Endothelial cell of umbilical vein (primary cell): ENCODE measurements around the gene UBR4. TPM values are rescaled to one million over a fixed set of nuclear protein-coding genes. Genes with fewer than 3 reads are reported as not detected.

Experiments used
- BruUV-seq: library from RNA; stranded (reverse); fragments of 400-500 nt; replicated peaks from 2 replicates; lab custom pipeline; 2021; lab: Mats Ljungman, UMichigan
- CTCF ChIA-PET: fragments of 300-600, 350-600 bp; sonication (Branson Sonifier 250); formaldehyde crosslinking; loops from one replicate; lab custom pipeline; 2021; ENCODE audit warnings: antibody characterized with exemption, inconsistent platforms; lab: Charles Lee
- POLR2A ChIA-PET: fragments of 300-600, 350-600 bp; sonication (Branson Sonifier 250); formaldehyde crosslinking; loops from one replicate; lab custom pipeline; 2021; ENCODE audit warnings: antibody characterized with exemption, inconsistent platforms; lab: Charles Lee
- DNase-seq: peaks from one replicate; pipeline ENCODE4 v3.0.0-alpha.2; 2011; ENCODE audit warnings: low read depth, low spot score
- FAIRE-seq: peaks from 2 replicates; lab custom pipeline; 2011; peaks lifted over from hg19 to GRCh38; lab: Jason Lieb, UNC
- H2AFZ ChIP-seq: 2 replicates; pipeline ENCODE4 v1.6.0; 2012; ENCODE audit warnings: low read depth, low read length, control low read depth, inconsistent platforms
- H3K27ac ChIP-seq: 2 replicates; pipeline ENCODE4 v1.5.1; 2011; ENCODE audit warnings: low read depth, mild to moderate bottlenecking, control low read depth, low read length, moderate library complexity; ENCODE audit not compliant: insufficient read depth
- H3K27me3 ChIP-seq, 2 experiments: 2 replicates each; pipeline versions ENCODE4 v1.6.0 to v1.6.1; 2011; ENCODE audit warnings: low read length in 2 of 2, mixed read lengths in 1 of 2; ENCODE audit not compliant: control insufficient read depth in 2 of 2, insufficient read depth in 2 of 2
- H3K36me3 ChIP-seq, 2 experiments: 2 replicates in 1 of 2; 3 replicates in 1 of 2; pipeline ENCODE4 v1.5.1; 2011; ENCODE audit warnings: low read length in 2 of 2, mild to moderate bottlenecking in 1 of 2, moderate library complexity in 1 of 2; ENCODE audit not compliant: control insufficient read depth in 2 of 2, insufficient read depth in 2 of 2; ENCODE audit errors: extremely low read depth in 1 of 2
- H3K4me1 ChIP-seq: 3 replicates; pipeline ENCODE4 v1.5.1; 2011; ENCODE audit warnings: mild to moderate bottlenecking, low read length; ENCODE audit not compliant: control insufficient read depth, insufficient read depth; ENCODE audit errors: extremely low read depth
- H3K4me2 ChIP-seq: 2 replicates; pipeline ENCODE4 v1.6.1; 2011; ENCODE audit warnings: low read length, control low read depth, mixed read lengths; ENCODE audit not compliant: insufficient read depth
- H3K4me3 ChIP-seq, 3 experiments: fragments of 200-600 bp in 1 of 3; sonication (generic), shearing (Covaris generic) in 1 of 3; replicated peaks in 1 of 3; 2 replicates each; pipeline ENCODE4 v1.5.1; 2011 to 2016; ENCODE audit warnings: control low read depth in 3 of 3, low read length in 3 of 3, mild to moderate bottlenecking in 2 of 3, inconsistent platforms in 1 of 3, low read depth in 1 of 3, moderate library complexity in 1 of 3; ENCODE audit not compliant: insufficient read depth in 1 of 3
- H3K79me2 ChIP-seq: 2 replicates; pipeline ENCODE4 v1.6.0; 2012; ENCODE audit warnings: low read length, inconsistent platforms; ENCODE audit not compliant: control insufficient read depth, insufficient read depth
- H3K9ac ChIP-seq: replicated peaks from 2 replicates; pipeline ENCODE3; 2011; ENCODE audit warnings: low read length, control low read depth; ENCODE audit not compliant: insufficient read depth; ENCODE audit errors: extremely low read depth
- H3K9me1 ChIP-seq: replicated peaks from 3 replicates; pipeline ENCODE4 v1.6.0; 2011; ENCODE audit warnings: mild to moderate bottlenecking, low read length; ENCODE audit not compliant: control insufficient read depth, insufficient read depth; ENCODE audit errors: extremely low read depth
- H3K9me3 ChIP-seq: replicated peaks from 2 replicates; pipeline ENCODE4 v1.5.1; 2012; ENCODE audit warnings: low read length, inconsistent platforms; ENCODE audit not compliant: control insufficient read depth, insufficient read depth
- H4K20me1 ChIP-seq: replicated peaks from 2 replicates; pipeline ENCODE3; 2011; ENCODE audit warnings: mild to moderate bottlenecking, low read length; ENCODE audit not compliant: control insufficient read depth, insufficient read depth; ENCODE audit errors: extremely low read depth
- EZH2 ChIP-seq: IDR thresholded peaks from 2 replicates; pipeline ENCODE4 v1.6.1; 2012; ENCODE audit warnings: borderline replicate concordance, low read depth, mild to moderate bottlenecking, moderate library complexity, low read length, inconsistent platforms; ENCODE audit not compliant: severe bottlenecking
- GATA2 ChIP-seq: IDR thresholded peaks from 2 replicates; pipeline ENCODE4 v1.7.0; 2011; ENCODE audit warnings: low read depth, mild to moderate bottlenecking, moderate library complexity, mixed read lengths, low read length; ENCODE audit not compliant: insufficient read length, insufficient read depth
- MAX ChIP-seq: IDR thresholded peaks from 2 replicates; pipeline ENCODE4 v1.6.1; 2011; ENCODE audit not compliant: insufficient read depth, insufficient read length
- MYC ChIP-seq: IDR thresholded peaks from one replicate; pipeline ENCODE4 v1.6.1; 2011; ENCODE audit warnings: mild to moderate bottlenecking, low read depth, low read length
- POLR2A ChIP-seq: IDR thresholded peaks from 2 replicates; pipeline ENCODE4 v1.6.1; 2012; ENCODE audit warnings: low read depth, mild to moderate bottlenecking, control low read depth, low read length
- POLR2AphosphoS5 ChIP-seq: IDR thresholded peaks from 2 replicates; pipeline ENCODE4 v1.6.1; 2012; ENCODE audit warnings: low read depth, mild to moderate bottlenecking, control low read depth, low read length, moderate library complexity; ENCODE audit not compliant: insufficient read depth
- dilution Hi-C: fragments of 300-500 bp; cut with MboI; formaldehyde crosslinking; loops from one replicate; pipeline ENCODE4 v1.15.0; 2019; ENCODE audit warnings: low sequenced_read_pairs; ENCODE audit not compliant: extremely low pct_ligation_motif_present
- intact Hi-C: fragments of 100-400 bp; cut with micrococcal nuclease; formaldehyde crosslinking; loops from one replicate; pipeline ENCODE4 v1.10.0; 2022
- polyA plus RNA-seq, 4 experiments: library from polyadenylated mRNA; depleted of rRNA in 3 of 4; stranded (reverse) in 3 of 4; unstranded in 1 of 4; fragments of >200 nt; gene quantifications; 2 replicates each; pipeline versions ENCODE4 v1.2.1 to v1.2.3, GENCODE V29; 2011 to 2012; ENCODE audit warnings: missing spikeins in 1 of 4
- total RNA-seq: library from RNA; stranded (reverse); gene quantifications from 2 replicates; pipeline ENCODE4 v1.2.3, GENCODE V29; 2021
- TF ChIP-seq, protein P1 (sequence below), 2 donors: IDR thresholded peaks; 1 replicate in 1 of 2; 2 replicates in 1 of 2; pipeline ENCODE4 v1.5.1; 2011; ENCODE audit warnings: low read length in 2 of 2, mild to moderate bottlenecking in 2 of 2, moderate library complexity in 2 of 2, control low read depth in 1 of 2, inconsistent platforms in 1 of 2, low read depth in 1 of 2; ENCODE audit not compliant: insufficient read depth in 1 of 2; ENCODE audit errors: extremely low read depth in 1 of 2

UBR4 gene
- total and polyA plus RNA-seq, 2 donors (not counting 3 experiments of a cell fraction or from before 2014, with no cell fraction given), result 125 to 150 TPM

DNA sequence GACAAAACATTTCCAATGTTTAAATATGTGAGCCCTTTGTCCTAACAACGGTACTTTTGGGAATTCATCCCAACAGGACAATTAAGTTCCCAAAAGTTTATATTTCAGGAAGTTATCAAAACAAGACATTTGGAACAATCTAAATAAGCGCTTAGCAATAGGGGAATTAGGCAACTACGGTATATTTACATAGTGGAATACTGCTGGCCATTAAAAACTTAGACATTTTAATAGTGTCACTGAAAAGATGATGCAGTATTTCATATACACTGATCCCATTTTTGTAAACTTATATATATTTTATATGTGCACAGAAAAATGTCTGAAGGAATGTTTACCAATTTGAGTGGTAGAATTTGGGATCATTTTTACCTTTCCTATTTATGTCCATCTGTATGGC, 20.8 kb downstream of the UBR4 start:
- peaks cover 10% of the 10 kb centered on the region for H3K79me2 ChIP-seq
- no peak overlapping the region for H3K9ac ChIP-seq
- CTCF ChIA-PET, result no interaction called here
- no peak overlapping the region for H2AFZ ChIP-seq
- H3K4me3 ChIP-seq, result no peak overlapping the region
- no peaks in the 10 kb centered on the region for H3K9me3 ChIP-seq
- H3K27ac ChIP-seq, result no peak overlapping the region
- TF ChIP-seq EZH2, result no peak
- no peak for TF ChIP-seq MYC
- TF ChIP-seq, protein P1, sequence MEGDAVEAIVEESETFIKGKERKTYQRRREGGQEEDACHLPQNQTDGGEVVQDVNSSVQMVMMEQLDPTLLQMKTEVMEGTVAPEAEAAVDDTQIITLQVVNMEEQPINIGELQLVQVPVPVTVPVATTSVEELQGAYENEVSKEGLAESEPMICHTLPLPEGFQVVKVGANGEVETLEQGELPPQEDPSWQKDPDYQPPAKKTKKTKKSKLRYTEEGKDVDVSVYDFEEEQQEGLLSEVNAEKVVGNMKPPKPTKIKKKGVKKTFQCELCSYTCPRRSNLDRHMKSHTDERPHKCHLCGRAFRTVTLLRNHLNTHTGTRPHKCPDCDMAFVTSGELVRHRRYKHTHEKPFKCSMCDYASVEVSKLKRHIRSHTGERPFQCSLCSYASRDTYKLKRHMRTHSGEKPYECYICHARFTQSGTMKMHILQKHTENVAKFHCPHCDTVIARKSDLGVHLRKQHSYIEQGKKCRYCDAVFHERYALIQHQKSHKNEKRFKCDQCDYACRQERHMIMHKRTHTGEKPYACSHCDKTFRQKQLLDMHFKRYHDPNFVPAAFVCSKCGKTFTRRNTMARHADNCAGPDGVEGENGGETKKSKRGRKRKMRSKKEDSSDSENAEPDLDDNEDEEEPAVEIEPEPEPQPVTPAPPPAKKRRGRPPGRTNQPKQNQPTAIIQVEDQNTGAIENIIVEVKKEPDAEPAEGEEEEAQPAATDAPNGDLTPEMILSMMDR (IDR thresholded peaks at IDR 0.05; ENCODE audit: extremely low read depth in 1 of 2, insufficient read depth in 1 of 2, low read depth in 1 of 2, low read length in 2 of 2), result no peak
- TF ChIP-seq MAX, result no peak
- TF ChIP-seq POLR2A, result no peak
- BruUV-seq, result no TSS peak
- intact Hi-C loops (no loop called here), dilution Hi-C loops (loop anchor here (10.0 kb wide), 1 partner anchor 74 kb away; no protein-coding TSS in a partner anchor)
- no peaks in the 10 kb centered on the region for H3K27me3 ChIP-seq
- no peak for DNase-seq
- FAIRE-seq, result no peak
- H3K9me1 ChIP-seq, result no peaks in the 10 kb centered on the region
- H3K4me2 ChIP-seq, result no peak overlapping the region
- no peaks in the 10 kb centered on the region for H4K20me1 ChIP-seq
- POLR2A ChIA-PET, result no interaction called here
- H3K36me3 ChIP-seq, result peaks cover 23 to 35% of the 10 kb centered on the region in 2 experiments
- H3K4me1 ChIP-seq, result peaks cover 6% of the 10 kb centered on the region

- Histone ChIP-seq H4K20me1 (no peaks in the 10 kb centered on the region), H3K9me1 (no peaks in the 10 kb centered on the region), H3K36me3 (peaks cover 25 to 35% of the 10 kb centered on the region in 2 experiments), H2AFZ (no peak overlapping the region), H3K9me3 (no peaks in the 10 kb centered on the region), H3K4me3 (no peak overlapping the region), H3K4me1 (peaks cover 6% of the 10 kb centered on the region), H3K9ac (no peak overlapping the region), H3K27ac (no peak overlapping the region), H3K27me3 (no peaks in the 10 kb centered on the region), H3K79me2 (peaks cover 8% of the 10 kb centered on the region), H3K4me2 (no peak overlapping the region)
- ChIA-PET CTCF (no interaction called here), POLR2A (no interaction called here)
- TF ChIP-seq POLR2A, result no peak
- no peak for TF ChIP-seq EZH2
- TF ChIP-seq, protein P1 (IDR thresholded peaks at IDR 0.05; ENCODE audit: extremely low read depth in 1 of 2, insufficient read depth in 1 of 2, low read depth in 1 of 2, low read length in 2 of 2), result no peak
- TF ChIP-seq MYC, result no peak
- no peak for TF ChIP-seq GATA2
- no peak for TF ChIP-seq POLR2AphosphoS5
- TF ChIP-seq MAX, result no peak
- BruUV-seq, result no TSS peak
- DNase-seq (no peak), FAIRE-seq (no peak)
- intact Hi-C loops, result no loop called here
- dilution Hi-C loops, result loop anchor here (10.0 kb wide), 1 partner anchor 73 kb away; no protein-coding TSS in a partner anchor
Measured at GRCh38 chr1:19187852-19188251, 22.2 kb downstream of the UBR4 start.
